A549 (cell line): Measurements from ENCODE around the gene CCDC78. TPM values are rescaled to one million over a fixed set of nuclear protein-coding genes. Genes with fewer than 3 reads are reported as not detected.
A peak's percentile ranks its signal among the peaks of the same experiment; 100 is the strongest.

ENCODE experiments used
- ATAC-seq, 2 experiments: fragments of 200-7000 bp in 1 of 2; fragments of >200 bp in 1 of 2; cut with Nextera tagmentation in 1 of 2; cut with Tn5 transposase in 1 of 2; 3 replicates each; pipeline versions ENCODE4 v1.8.0 to v1.9.1; 2018 to 2020; ENCODE audit warnings: mild to moderate bottlenecking in 1 of 2, moderate library complexity in 1 of 2
- CTCF ChIA-PET: fragments of 300-600 bp; sonication (Branson Sonifier 250); formaldehyde crosslinking; extraction: SDS; loops from one replicate; lab custom pipeline; 2021; ENCODE audit warnings: antibody characterized with exemption, inconsistent platforms; lab: Yijun Ruan, JAX
- POLR2A ChIA-PET: fragments of 350-600 bp; formaldehyde crosslinking; extraction: SDS; loops from one replicate; lab custom pipeline; 2021; ENCODE audit warnings: antibody characterized with exemption, inconsistent platforms; lab: Yijun Ruan, JAX
- DNase-seq, 2 experiments: peaks; one replicate each; pipeline versions ENCODE4 v3.0.0 to v3.0.0-alpha.2; 2011 to 2016; ENCODE audit warnings: low read depth in 1 of 2, low spot score in 1 of 2
- FAIRE-seq: peaks from 2 replicates; lab custom pipeline; 2011; peaks lifted over from hg19 to GRCh38; lab: Jason Lieb, UNC
- H3K27ac ChIP-seq, 2 experiments: fragments of >200 bp; sonication (Bioruptor Twin); formaldehyde crosslinking; 3 replicates each; pipeline ENCODE4 v1.5.1; 2016 to 2017
- H3K4me1 ChIP-seq: fragments of >200 bp; sonication (Bioruptor Twin); formaldehyde crosslinking; 3 replicates; pipeline ENCODE4 v1.6.1; 2016
- H3K4me2 ChIP-seq: fragments of >200 bp; sonication (Bioruptor Twin); formaldehyde crosslinking; 3 replicates; pipeline ENCODE4 v1.6.1; 2016
- H3K4me3 ChIP-seq: fragments of >200 bp; sonication (Bioruptor Twin); formaldehyde crosslinking; 3 replicates; pipeline ENCODE4 v1.5.1; 2016
- H3K9me3 ChIP-seq: fragments of >200 bp; sonication (Bioruptor Twin); formaldehyde crosslinking; 3 replicates; pipeline ENCODE4 v1.6.1; 2016
- CHD4 ChIP-seq: fragments of 200-600 bp; sonication (generic); IDR thresholded peaks from 2 replicates; pipeline ENCODE4 v1.6.1; 2016; ENCODE audit warnings: antibody characterized with exemption, mild to moderate bottlenecking, borderline replicate concordance
- EP300 ChIP-seq, 2 experiments: fragments of >200 bp; sonication (Bioruptor Twin); formaldehyde crosslinking; IDR thresholded peaks; 2 replicates in 1 of 2; 3 replicates in 1 of 2; pipeline ENCODE4 v1.6.1; 2016 to 2017
- ESRRA ChIP-seq: fragments of 150-350 bp; IDR thresholded peaks from 2 replicates; pipeline ENCODE4 v1.6.1; 2014; ENCODE audit warnings: mild to moderate bottlenecking, low read length, borderline replicate concordance
- FOXS1 ChIP-seq: fragments of 250-450 bp; sonication (Bioruptor Pico); IDR thresholded peaks from 2 replicates; pipeline ENCODE4 v1.5.0; 2020; ENCODE audit warnings: mild to moderate bottlenecking, moderate library complexity
- HEYL ChIP-seq: fragments of 250-450 bp; sonication (Bioruptor Pico); IDR thresholded peaks from 2 replicates; pipeline ENCODE4 v1.8.0; 2021; ENCODE audit warnings: mild to moderate bottlenecking, moderate library complexity
- HOXB13 ChIP-seq: fragments of 250-450 bp; sonication (Bioruptor Pico); IDR thresholded peaks from 2 replicates; pipeline ENCODE4 v1.5.0; 2020; ENCODE audit warnings: low read depth, mild to moderate bottlenecking, moderate library complexity
- MAFK ChIP-seq: fragments of 450-650 bp; IDR thresholded peaks from 2 replicates; pipeline ENCODE4 v1.6.1; 2014; ENCODE audit not compliant: partially characterized antibody
- NFE2L2 ChIP-seq: fragments of 150-350 bp; conservative IDR thresholded peaks from 2 replicates; pipeline ENCODE4 v1.6.1; 2014; ENCODE audit warnings: low read length
- NR3C1 ChIP-seq: fragments of >200 bp; sonication (Bioruptor Twin); formaldehyde crosslinking; IDR thresholded peaks from 3 replicates; pipeline ENCODE4 v1.6.1; 2017
- PHF8 ChIP-seq: fragments of 200-600 bp; sonication (generic); IDR thresholded peaks from 2 replicates; pipeline ENCODE4 v1.6.1; 2016; ENCODE audit warnings: low read depth, mild to moderate bottlenecking, antibody characterized with exemption, moderate library complexity, borderline replicate concordance
- POLR2A ChIP-seq: IDR thresholded peaks from 2 replicates; pipeline ENCODE4 v1.6.1; 2012; ENCODE audit warnings: mild to moderate bottlenecking, low read length
- RARB ChIP-seq: fragments of 250-450 bp; sonication (Bioruptor Pico); IDR thresholded peaks from 2 replicates; pipeline ENCODE4 v1.8.0; 2021; ENCODE audit warnings: mild to moderate bottlenecking, moderate library complexity
- RCOR1 ChIP-seq: fragments of 150-350 bp; IDR thresholded peaks from 2 replicates; pipeline ENCODE4 v1.6.1; 2014; ENCODE audit warnings: antibody characterized with exemption, low read length, low read depth
- SREBF2 ChIP-seq: fragments of 450-650 bp; IDR thresholded peaks from 2 replicates; pipeline ENCODE4 v1.6.1; 2014; ENCODE audit warnings: mild to moderate bottlenecking, moderate library complexity
- TP53 ChIP-seq: fragments of 250-450 bp; sonication (Bioruptor Pico); IDR thresholded peaks from 2 replicates; pipeline ENCODE4 v1.5.0; 2021; ENCODE audit warnings: mild to moderate bottlenecking, moderate library complexity
- WGBS: methylation state at CpG from one replicate; pipeline ENCODE4 v1.1.6; 2017; ENCODE audit errors: missing lambda C conversion rate; 5-methylcytosine and 5-hydroxymethylcytosine counted together
- polyA plus RNA-seq, 4 experiments: library from polyadenylated mRNA; depleted of rRNA in 3 of 4; stranded (reverse); fragments of >200 nt; fragmentation: RNase III in 1 of 4; extraction: RNeasy Plus Mini Kit Qiagen cat#74134 plus additional on column Dnase treatment in 1 of 4; gene quantifications; 2 replicates in 3 of 4; 3 replicates in 1 of 4; pipeline ENCODE4 v1.2.3, GENCODE V29; 2011 to 2017
- TF ChIP-seq, protein P1 (sequence below): fragments of 250-450 bp; sonication (Bioruptor Pico); IDR thresholded peaks from 2 replicates; pipeline ENCODE4 v1.5.0; 2020; ENCODE audit warnings: low read depth, mild to moderate bottlenecking, moderate library complexity
- TF ChIP-seq, protein P2 (sequence below): fragments of 200-600 bp; sonication (generic); IDR thresholded peaks from 2 replicates; pipeline ENCODE4 v1.6.1; 2016; ENCODE audit warnings: antibody characterized with exemption, mild to moderate bottlenecking, moderate library complexity
- TF ChIP-seq, protein P3 (sequence below): IDR thresholded peaks from 2 replicates; pipeline ENCODE4 v1.6.1; 2012

CCDC78 gene
- polyA plus RNA-seq, 2 of the 4 experiments (the other 2 are of a cell fraction), result 1.1 to 4.7 TPM

DNA sequence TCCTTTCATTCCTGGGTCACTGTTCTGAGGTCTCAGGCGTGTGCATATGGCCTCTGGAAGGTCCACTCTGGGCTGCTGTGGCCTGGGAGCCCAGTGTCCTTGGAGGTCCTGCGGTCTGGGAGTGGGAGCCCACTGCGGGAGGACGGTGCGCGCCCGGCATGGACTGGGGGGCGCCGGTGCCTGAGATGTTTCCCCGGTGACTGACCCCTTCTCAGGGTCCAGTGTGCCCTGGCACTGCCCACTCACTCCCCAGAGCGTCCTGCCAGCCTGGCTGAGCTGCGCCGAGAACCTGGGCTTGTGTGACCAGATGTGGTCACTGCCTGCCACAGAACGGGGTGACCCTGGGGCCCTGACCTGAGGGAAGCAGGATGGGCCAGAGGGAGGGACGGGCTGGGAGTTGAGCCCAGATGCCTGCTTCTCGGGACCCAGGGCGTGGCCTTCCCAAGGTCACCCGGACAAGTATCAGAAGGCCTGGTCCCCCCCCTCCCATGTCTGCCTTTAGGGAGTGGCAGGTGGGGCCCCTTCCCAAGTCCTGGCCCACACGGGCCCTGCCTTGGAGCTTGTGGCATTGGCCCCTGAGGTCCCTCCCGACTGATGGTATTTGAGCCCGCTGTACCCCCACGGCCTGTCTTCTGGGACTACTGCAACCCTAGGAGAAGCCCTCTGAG, 51.9 kb downstream of the CCDC78 start:
- ChIA-PET CTCF (interaction anchor here (1.4 to 2.6 kb wide), 2 partner anchors 8 to 13 kb away, joined by 10 to 21 read pairs; partner anchors contain the start of gene RHOT2), POLR2A (interaction anchor here (1.2 to 1.3 kb wide), 2 partner anchors 14 to 25 kb away, joined by 3 to 6 read pairs; partner anchors contain the start of gene WDR90)
- H3K27ac ChIP-seq, result peak overlapping the region in 1 of 2 experiments; percentile 84; a peak in 3 of 6 replicates
- H3K9me3 ChIP-seq, result no peaks in the 10 kb centered on the region
- WGBS, result 77% methylated on average over 12 of the region's 22 CpGs
- no peak overlapping the region for H3K4me3 ChIP-seq
- FAIRE-seq (no peak), DNase-seq (no peak), ATAC-seq (no peak)
- TF ChIP-seq CHD4, result no peak
- TF ChIP-seq NR3C1, result no peak
- TF ChIP-seq RARB (CRISPR knock-in tag), result no peak
- no peak for TF ChIP-seq FOXS1 (CRISPR knock-in tag)
- TF ChIP-seq NFE2L2, result no peak
- TF ChIP-seq, protein P1, sequence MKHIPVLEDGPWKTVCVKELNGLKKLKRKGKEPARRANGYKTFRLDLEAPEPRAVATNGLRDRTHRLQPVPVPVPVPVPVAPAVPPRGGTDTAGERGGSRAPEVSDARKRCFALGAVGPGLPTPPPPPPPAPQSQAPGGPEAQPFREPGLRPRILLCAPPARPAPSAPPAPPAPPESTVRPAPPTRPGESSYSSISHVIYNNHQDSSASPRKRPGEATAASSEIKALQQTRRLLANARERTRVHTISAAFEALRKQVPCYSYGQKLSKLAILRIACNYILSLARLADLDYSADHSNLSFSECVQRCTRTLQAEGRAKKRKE (CRISPR knock-in tag), result no peak
- TF ChIP-seq HOXB13 (CRISPR knock-in tag), result no peak
- H3K4me1 ChIP-seq, result peaks cover 24% of the 10 kb centered on the region
- H3K4me2 ChIP-seq, result peak overlapping the region; percentile 98

DNA sequence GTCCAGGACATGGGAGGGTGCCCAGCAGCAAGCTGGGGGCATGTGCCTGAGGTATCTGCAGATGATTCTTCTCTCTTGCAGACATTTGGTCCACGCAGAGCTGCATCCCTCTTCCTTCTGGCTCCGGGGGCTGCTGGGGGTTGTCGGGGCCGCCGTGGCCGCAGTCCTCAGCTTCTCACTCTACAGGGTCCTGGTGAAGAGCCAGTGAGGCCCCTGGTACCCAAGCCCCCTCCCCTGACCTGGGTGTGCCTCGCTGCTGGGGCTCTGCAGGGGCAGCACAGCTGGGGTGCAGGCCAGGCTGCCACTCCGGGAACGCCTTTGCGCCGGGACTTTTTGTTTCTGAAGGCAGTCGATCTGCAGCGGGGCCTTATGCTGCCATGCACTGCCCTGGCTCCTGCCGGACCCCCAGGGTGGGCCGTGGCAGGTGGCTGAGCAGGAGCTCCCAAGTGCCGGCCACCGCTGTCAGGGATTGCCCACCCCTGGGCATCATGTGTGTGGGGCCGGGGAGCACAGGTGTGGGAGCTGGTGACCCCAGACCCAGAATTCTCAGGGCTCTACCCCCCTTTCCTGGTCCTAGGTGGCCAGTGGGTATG, 52.7 kb downstream of the CCDC78 start:
- 100% methylated on average over 1 of the region's 18 CpGs for WGBS
- peak overlapping the region in 1 of 2 experiments; percentile 58; a peak in 3 of 6 replicates for H3K27ac ChIP-seq
- no peak overlapping the region for H3K4me2 ChIP-seq
- ATAC-seq, result no peak
- POLR2A ChIA-PET, result no interaction called here
- H3K4me3 ChIP-seq, result no peak overlapping the region
- CTCF ChIA-PET, result interaction anchor here (1.1 to 1.4 kb wide), 3 partner anchors 12 to 20 kb away, joined by 3 to 10 read pairs (median 4); no protein-coding TSS in a partner anchor
- FAIRE-seq, result no peak
- peaks cover 23% of the 10 kb centered on the region for H3K4me1 ChIP-seq
- no peaks in the 10 kb centered on the region for H3K9me3 ChIP-seq
- no peak for DNase-seq
- TF ChIP-seq SREBF2, result no peak
- TF ChIP-seq RCOR1, result no peak
- TF ChIP-seq, protein P2, sequence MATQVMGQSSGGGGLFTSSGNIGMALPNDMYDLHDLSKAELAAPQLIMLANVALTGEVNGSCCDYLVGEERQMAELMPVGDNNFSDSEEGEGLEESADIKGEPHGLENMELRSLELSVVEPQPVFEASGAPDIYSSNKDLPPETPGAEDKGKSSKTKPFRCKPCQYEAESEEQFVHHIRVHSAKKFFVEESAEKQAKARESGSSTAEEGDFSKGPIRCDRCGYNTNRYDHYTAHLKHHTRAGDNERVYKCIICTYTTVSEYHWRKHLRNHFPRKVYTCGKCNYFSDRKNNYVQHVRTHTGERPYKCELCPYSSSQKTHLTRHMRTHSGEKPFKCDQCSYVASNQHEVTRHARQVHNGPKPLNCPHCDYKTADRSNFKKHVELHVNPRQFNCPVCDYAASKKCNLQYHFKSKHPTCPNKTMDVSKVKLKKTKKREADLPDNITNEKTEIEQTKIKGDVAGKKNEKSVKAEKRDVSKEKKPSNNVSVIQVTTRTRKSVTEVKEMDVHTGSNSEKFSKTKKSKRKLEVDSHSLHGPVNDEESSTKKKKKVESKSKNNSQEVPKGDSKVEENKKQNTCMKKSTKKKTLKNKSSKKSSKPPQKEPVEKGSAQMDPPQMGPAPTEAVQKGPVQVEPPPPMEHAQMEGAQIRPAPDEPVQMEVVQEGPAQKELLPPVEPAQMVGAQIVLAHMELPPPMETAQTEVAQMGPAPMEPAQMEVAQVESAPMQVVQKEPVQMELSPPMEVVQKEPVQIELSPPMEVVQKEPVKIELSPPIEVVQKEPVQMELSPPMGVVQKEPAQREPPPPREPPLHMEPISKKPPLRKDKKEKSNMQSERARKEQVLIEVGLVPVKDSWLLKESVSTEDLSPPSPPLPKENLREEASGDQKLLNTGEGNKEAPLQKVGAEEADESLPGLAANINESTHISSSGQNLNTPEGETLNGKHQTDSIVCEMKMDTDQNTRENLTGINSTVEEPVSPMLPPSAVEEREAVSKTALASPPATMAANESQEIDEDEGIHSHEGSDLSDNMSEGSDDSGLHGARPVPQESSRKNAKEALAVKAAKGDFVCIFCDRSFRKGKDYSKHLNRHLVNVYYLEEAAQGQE, result no peak
- TF ChIP-seq TP53, result no peak
- no peak for TF ChIP-seq EP300 (IDR thresholded peaks at IDR 0.05)
- no peak for TF ChIP-seq POLR2A
- TF ChIP-seq HEYL (CRISPR knock-in tag), result no peak
- TF ChIP-seq PHF8, result no peak
- TF ChIP-seq, protein P1 (CRISPR knock-in tag), result no peak
- TF ChIP-seq ESRRA, result no peak

DNA sequence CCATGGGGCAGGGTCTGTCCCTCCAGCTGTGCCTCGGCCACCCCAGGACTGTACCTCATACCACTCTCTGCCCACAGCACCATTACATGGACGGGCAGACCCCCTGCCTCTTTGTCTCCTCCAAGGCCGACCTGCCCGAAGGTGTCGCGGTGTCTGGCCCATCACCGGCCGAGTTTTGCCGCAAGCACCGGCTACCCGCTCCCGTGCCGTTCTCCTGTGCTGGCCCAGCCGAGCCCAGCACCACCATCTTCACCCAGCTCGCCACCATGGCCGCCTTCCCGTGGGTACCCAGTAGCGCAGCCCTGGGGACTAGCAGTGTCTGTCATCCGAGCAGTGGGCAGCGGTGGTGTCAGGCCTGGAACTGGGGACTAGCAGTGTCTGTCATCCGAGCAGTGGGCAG, 53.4 kb downstream of the CCDC78 start:
- no peak for TF ChIP-seq MAFK
- TF ChIP-seq, protein P3, sequence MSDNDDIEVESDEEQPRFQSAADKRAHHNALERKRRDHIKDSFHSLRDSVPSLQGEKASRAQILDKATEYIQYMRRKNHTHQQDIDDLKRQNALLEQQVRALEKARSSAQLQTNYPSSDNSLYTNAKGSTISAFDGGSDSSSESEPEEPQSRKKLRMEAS, result no peak
- no peak for TF ChIP-seq TP53
- H3K27ac ChIP-seq, result peak overlapping the region in 1 of 2 experiments; percentile 58; a peak in 3 of 6 replicates
- FAIRE-seq (no peak), DNase-seq (no peak), ATAC-seq (no peak)
- POLR2A ChIA-PET, result no interaction called here
- H3K9me3 ChIP-seq, result no peaks in the 10 kb centered on the region
- H3K4me2 ChIP-seq, result no peak overlapping the region
- CTCF ChIA-PET, result interaction anchor here (1.1 to 1.4 kb wide), 3 partner anchors 12 to 19 kb away, joined by 3 to 10 read pairs (median 4); no protein-coding TSS in a partner anchor
- peaks cover 23% of the 10 kb centered on the region for H3K4me1 ChIP-seq
- 88% methylated on average over 21 of the region's 21 CpGs for WGBS
- H3K4me3 ChIP-seq, result no peak overlapping the region
